Hypothalamus (tissue), 51 donors: Measurements from ENCODE around the gene KAT2A.

Source experiments
- DNase-seq, 51 donors: peaks; one replicate each; lab custom pipeline; 2025; lab: John Stamatoyannopoulos, UW

Gene KAT2A

GRCh38 chr17:42135664-42136653 is 14.8 kb upstream of the KAT2A start:
- peak in 2 of 51 donors; percentile 12 to 15 for DNase-seq

- no peak for DNase-seq
Measured at GRCh38 chr17:42135151-42135550, 14.0 kb upstream of the KAT2A start.

DNA sequence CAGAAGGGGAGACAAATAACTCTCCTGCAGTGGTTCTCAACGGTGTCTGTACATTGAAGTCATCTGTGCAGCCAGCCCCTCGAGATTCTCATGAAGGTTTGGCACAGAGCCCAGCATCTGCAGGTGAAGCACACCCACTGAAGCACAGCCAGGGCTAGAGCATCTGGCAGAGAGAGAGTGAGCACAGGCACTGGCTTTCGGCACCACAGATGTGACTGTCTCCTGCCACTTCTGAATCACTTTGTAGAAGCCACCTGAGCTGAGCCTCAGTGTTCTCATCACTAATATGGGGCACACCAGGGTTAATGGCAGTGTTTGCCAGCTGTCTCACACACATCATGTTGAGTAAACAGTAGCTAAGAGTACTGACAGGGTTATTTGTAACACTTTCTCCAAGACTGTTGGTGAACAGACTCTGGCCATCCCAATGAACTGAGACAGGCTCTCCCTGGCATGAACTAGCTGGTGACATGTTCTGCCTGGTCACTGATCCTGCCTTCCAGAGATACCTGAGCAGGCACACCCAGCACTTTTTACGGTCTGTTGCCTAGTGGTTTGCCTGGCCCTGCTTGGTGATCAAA is 12.4 kb upstream of the KAT2A start:
- DNase-seq, result peak in 1 of 51 donors; percentile 25

DNA sequence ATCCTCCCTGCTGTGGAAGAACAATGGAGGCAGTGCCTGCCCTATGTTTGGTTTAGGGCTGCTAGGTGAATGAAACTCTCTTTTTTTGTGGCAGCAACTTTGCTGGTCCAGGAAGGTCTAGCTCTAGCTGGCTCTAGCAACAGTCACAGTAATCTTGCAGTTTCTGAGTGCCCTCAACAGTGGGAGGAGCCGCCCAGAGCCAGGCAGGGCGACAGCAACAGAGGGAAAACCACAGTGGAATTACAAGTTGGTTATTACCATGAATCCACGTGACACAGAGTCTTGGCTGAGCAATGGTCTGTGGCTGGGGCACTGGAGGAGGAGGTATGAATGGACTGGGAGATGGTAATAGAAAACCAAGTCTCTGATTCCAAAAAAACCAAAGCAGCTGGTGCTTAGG is 11.8 kb upstream of the KAT2A start:
- DNase-seq, result peak in 41 of 51 donors; percentile 5 to 83 (median 55)

GRCh38 chr17:42131981-42132432 is 10.8 kb upstream of the KAT2A start:
- no peak for DNase-seq

- DNase-seq, result no peak
Measured at GRCh38 chr17:42131232-42131631, 10.1 kb upstream of the KAT2A start.

DNA sequence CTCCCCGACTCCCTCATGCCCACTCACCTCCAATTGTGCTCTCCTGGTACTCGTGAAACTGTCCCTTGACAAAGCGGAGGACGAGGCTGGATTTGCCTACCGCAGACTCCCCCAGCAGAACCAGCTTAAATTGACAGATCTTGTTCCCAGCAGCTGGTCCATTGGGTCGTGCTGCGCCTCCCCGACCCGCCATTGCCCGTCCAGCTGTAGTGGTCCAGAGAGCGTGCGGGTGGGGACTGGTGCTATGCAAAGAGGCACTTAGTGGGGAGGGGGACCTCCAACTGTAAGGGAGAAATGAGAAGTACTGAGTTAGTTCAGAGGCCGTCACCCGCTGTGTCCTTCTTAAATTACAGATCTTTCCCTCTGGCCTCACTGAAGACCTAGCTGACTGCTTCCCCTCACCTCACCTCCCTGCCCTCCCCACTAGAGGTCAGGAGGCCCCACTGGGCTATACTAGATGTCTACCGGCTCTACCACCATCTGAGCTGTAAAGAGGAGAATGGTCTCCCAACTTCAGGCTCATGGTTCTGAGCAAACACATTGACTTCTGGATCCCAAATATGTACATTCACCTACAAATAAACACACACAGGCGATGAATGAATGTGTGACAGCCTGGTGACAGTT is 9.3 kb upstream of the KAT2A start:
- no peak for DNase-seq

DNA sequence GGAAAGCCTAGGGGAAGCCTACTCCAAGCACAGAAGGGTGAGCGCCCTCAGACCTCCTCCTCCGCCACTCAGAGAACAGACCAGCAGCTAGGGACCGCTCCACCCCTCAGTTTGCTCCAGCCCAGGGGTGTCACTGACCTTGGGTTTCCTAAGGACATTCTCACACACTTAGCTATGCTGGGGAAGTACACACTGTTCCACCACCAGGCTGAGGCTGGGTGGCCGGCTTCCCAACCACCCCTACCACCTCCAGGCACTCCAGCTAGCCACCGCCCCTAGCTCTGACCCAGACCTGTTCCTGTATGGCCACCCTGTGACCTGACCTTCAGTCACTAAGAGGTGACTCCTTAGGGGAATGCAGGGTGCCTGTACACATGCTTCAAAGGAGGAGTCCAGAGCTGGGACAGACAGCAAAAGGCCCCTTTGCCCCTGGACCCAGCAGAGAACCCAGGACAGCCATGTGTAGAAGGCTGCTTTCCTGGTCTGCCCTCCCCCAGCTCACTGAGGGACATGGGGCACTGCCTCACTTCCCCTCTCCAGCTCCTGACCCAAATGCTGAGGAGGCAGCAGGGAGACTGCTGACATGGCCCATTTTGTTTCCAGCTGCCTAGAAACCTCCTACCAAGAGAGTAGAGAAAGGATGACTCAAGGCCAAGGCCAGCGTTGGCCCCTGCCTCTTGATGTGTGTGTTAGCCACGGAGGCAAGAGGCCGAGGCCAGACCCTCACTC is 8.1 kb upstream of the KAT2A start:
- peak in 11 of 51 donors; percentile 9 to 56 (median 29) for DNase-seq

GRCh38 chr17:42127414-42127813 is 6.2 kb upstream of the KAT2A start:
- no peak for DNase-seq

DNA sequence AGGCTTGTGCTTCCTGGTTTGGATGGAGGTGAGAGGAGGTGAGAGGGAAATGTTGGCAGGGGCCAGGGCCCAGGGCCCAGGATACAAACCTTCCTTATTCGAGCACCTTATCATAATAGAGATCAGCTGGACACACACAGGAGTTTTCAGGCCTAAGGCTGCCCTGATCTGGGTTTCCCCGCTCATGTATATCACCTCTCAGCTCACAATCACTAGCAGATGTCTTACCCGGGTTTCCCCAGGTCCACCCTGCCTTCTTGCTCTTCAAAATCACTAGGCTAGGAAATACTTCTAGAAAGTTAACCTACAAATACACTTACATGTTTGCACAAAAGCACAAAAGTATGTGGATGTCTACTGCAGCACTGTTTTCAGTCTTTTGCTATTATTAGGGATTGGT is 5.7 kb upstream of the KAT2A start:
- no peak for DNase-seq

DNA sequence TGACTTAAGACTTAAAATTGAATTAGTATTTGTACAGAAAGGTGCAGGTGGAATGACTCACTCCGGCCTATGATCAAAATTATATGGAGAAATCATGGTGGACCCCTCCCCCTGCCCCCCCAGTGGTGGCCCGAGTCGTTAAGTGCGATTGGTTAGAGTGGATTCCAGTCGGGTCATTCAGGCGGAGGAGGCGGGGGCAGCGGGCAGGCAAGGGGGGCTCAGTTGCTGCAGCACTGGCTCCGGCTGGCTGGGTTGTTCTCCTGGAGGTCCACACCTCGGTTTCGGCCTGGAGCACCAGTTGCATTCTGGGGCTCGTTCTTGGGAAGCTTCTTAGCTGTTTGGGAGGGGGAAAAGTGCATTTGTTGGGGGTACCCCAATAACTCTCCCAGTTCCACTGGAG is 4.4 kb upstream of the KAT2A start:
- no peak for DNase-seq

GRCh38 chr17:42124256-42124655 is 3.1 kb upstream of the KAT2A start:
- DNase-seq, result no peak

DNA sequence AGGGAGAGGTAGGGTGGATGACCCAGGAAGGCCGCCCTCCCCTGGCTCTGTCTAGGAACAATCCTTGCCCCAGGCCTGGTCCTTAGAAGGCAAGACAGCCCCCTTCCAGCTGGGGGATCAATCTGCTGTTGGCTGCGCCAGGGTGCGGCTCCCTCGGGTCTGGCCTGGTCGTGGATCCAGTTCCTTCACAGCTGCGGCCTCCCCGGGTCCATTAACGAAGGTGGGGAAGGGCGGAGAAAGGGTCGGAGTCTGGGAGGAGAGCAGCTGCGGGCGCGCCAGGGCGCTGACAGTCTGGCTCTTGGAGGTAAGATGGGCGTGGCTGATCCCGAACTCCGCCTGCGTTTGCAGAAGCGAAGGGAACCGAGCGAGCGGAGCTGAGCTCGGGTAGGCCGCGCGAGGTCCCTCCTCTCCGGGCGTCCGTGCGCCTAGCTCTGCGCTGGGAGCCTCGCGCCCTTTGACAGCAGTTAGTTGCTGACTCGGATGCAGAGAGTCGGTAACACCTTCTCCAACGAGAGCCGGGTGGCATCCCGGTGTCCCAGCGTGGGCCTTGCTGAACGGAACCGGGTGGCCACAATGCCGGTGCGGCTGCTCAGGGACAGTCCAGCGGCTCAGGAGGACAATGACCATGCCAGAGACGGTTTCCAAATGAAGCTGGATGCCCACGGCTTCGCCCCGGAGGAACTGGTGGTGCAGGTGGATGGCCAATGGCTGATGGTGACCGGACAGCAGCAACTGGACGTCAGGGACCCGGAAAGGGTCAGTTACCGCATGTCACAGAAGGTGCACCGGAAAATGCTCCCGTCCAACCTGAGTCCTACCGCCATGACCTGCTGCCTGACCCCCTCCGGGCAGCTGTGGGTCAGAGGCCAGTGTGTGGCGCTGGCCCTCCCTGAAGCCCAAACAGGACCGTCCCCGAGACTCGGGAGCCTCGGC is 1.5 kb upstream of the KAT2A start, which contains the start of gene HSPB9:
Gene HSPB9, plus strand, starts transcription at position 434 of the 933 bp plus-strand sequence. Its CDS starts 47 bp downstream, at position 481.
- peak in 2 of 51 donors; percentile 13 to 21 for DNase-seq

DNA sequence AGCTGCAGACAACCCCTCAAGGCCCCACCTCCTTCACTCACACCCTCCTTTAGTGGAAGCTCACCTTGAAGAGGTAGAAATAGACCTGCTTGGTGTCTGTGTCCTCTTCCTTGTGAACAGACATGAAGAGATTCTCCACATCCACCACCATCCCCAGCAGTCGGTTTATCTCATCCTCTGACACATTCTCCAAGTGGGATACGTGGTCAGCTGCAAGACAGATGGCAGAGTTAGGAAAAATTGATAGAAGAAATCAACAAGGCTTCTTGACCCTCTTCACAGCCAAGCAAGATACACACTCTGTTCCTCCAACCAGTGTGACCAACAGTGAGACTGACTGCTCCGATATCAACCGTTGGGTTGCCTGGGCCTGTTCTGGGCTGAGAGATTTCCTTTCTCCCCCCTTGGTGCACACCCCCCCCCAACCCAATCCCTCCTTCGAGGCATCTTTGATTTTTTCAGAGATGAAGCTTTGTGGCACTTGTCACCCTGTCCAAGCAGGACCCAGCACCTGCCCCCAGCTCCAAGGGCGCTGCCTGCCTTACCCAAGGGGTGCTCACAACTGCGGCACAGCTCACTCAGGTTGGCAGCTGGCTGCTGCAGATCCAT is 902 bp downstream of the KAT2A start:
- DNase-seq, result no peak

DNA sequence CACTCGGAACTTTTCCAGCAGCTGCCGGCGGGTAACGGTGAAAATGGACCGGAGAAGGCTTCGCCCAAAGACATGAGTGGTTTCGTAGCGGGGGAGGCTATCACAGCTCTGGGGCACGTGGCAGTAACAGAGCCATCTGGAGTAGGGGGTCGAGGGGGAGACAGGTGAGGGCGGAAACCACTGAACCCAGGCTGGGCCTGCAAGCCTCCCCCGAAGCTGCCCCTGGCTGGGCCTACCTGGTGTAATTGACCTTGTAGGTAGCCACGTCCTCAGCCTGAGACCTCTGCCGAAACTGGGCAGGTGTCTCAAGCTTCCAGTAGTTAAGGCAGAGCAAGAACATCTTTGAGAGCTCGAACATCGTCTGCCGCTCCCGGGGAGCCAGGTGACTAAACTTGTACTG is 1.9 kb downstream of the KAT2A start:
- no peak for DNase-seq

GRCh38 chr17:42118545-42118944 is 2.6 kb downstream of the KAT2A start:
- DNase-seq, result no peak

- no peak for DNase-seq
Measured at GRCh38 chr17:42118126-42118510, 3.0 kb downstream of the KAT2A start.

DNA sequence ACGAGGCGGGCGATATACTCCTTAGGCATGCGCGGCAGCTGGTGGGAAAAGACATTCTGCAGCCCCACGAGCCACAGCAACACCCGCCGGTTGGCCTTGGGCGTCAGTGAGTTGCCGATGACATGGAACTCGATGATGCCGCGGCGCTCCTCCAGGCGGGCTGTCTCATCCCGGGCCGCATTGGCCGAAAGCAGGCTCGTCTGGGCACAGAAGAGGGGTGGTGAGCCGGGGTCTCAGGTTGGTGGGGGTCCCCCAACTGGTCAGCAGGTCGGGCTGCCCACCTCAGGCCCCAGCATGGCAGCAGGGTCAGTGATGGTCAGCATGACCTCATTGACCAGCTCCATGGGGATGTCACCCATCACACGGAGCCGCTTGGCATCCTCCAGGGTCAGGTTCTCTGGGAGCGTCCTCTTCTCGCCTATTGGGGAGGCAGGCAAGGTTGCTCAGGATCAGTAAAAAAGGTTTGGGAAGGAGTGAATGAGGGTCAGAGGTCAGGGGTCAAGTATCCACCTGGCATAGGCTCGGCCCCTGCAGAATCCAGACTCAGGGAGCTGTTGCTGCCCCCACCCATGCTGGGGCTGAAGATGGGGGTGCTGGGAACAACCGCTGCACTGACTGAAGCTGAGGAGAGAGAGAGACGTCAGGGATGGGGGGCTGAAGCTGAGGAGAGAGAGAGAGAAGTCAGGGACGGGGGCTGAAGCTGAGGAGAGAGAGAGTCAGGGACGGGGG is 3.6 kb downstream of the KAT2A start:
- no peak for DNase-seq
